Stimulated activated CD8-positive, alpha-beta memory T cell treated with anti-CD3 and anti-CD28 coated beads, Interleukin-4, amount 100 ng/mL, for 4 hours (primary cell): ENCODE data around the gene ITM2C.

Source experiments
- DNase-seq, 2 donors: peaks; one replicate each; pipeline ENCODE4 v3.0.0-alpha.2; 2020; ENCODE audit warnings: low read depth in 2 of 2, low spot score in 1 of 2

The ITM2C gene

DNA sequence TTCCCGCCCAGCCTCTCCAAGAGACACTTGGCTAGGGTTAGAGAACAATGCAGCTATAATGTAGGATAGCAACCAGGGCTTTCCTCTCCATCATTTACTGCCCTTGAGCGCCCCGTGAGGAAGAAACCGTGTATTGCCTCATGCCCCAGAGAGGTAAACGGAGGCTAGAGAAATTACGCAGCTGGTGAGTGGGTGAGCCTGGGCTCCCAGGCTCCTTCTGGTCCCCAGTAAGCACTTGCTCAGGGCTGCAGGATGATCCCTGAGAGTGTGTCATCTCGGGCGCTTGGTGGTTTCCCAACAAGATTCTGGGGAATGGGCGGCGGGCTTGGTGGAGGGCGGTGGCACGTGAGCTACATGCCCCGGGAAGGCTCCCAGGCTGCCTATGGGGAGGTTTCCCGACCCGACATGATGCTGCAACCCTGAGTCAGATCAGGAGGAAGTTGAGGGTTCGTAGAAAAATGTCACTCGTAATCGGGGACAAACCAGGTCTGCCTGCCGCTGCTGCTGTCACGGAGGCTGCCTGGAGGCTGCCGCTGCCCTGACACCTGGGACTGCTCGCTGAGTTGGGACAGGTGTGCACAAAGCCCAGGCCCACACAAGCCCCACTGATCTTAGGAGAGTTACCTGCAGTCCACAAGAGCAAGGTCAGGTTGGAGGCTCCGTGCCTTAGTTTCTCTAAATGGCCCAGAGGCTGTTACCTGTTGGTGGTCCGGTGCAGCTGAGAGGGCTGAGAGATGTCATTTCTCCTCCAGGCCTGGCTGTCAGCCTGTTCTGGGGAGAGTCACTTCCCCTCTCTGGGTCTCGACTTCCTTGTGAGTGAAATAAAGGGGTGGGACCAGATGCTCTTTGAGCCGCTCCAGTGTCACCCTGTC is 60.0 kb downstream of the ITM2C start, which contains the start of gene GPR55:
Gene GPR55, minus strand, starts transcription at position 773 of the 872 bp plus-strand sequence. CDS start 14,280 bp downstream, outside the sequence.
- DNase-seq, result peak in 1 of 2 donors; percentile 45

DNA sequence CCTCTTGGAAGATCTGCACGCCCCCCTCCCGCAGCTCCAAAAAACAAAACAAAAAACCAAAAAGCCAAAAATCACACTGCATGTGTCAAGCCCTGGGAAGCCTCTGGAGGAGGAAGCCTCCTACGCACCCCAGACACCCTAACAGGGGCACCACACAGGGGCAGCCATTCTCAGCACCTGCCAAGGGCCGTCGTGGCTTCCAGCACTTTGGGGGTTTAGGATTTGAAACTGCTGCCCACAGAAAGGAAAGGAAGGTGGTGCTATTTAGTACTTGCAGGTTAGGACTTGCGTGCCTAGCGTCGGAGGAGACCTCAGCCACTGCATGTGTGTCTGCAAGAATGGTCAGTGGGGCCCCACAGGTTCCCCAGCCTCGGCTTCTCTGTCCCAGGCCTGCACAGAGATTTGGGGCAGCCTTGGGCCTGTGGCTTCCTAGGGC is 60.7 kb downstream of the ITM2C start:
- DNase-seq, result no peak

DNA sequence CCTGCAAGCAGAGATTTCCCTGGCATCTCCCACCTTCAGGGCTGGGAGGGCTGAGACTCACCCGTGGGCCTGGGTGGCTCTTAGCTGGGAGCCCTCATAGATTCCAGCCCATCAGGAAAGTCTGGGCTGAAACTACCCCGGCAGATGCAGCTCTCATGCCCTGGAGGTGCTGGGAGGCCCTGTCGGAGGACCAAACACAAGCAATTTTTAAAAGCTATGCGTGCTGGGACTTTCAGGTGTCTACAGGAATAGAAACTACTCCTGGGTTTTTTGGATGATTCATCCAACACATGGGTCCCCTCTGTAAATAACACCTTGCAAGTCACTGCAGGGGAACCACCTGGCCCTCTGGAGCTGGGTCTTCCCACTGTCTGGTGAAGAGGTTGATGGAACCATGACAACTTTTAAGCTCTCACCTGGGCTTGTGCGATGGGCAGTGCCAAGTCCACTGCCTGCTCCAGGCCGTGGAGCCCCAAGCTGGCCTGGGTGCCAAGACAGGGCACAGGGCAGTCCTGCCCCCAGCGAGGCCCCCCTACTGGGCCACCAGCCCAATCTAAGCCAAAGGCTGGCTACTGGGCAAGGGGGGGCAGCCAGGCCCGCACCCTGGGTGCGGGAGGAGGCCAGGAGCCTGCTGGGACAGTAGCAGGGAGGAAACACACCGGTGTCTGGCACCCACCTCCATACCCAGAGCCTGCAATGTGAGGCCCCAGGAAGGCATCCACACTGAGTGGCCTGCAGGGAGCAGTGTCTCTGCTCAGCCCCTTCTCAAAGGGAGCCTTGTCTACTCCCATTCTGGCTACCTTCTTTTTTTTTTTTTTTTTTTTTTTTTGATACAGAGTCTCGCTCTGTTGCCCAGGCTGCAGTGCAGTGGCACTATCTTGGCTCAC is 61.4 kb downstream of the ITM2C start:
- no peak for DNase-seq

DNA sequence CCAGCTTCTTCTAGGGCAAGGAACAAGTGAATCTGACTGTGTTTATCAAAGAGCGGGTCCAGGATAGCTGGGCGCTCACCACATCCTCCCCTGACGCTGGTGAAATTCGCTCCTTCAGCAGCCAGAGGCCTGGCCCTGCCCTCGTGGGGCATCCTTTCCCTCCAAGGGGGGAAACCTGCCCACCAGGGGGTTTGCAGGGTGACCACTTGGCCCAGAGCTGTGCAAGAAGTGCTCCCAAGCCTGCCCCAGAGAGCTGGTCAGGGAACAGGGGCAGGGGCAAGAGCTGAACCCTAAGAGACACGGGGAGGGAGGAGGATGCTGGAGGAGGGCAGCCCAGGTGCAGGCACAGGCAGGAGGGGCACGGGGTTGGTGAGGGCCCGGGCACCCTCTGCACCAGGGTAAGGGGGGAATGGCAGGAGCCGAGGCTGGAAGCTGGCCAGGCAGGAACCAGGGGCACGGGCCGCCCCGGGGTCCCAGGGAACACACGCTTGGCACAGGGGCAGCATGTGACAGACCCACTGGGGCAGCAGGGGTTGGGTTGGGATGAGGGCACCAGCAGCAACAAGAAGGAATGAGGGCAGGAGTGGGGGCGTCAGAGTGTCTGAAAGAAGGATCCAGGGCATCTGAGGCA is 63.1 kb downstream of the ITM2C start:
- DNase-seq, result no peak
